Neutrophil (primary cell): ENCODE results near the gene SYP.

Experiments used
- H3K27ac ChIP-seq: fragments of 200-600 bp; sonication (generic); 2 replicates; pipeline ENCODE4 v1.5.1; 2016; ENCODE audit warnings: mild to moderate bottlenecking, moderate library complexity
- H3K27me3 ChIP-seq: fragments of 200-600 bp; sonication (generic); 2 replicates; pipeline ENCODE4 v1.6.0; 2016; ENCODE audit warnings: mild to moderate bottlenecking
- H3K36me3 ChIP-seq: fragments of 200-600 bp; sonication (generic); 2 replicates; pipeline ENCODE4 v1.5.1; 2017
- H3K4me1 ChIP-seq, 2 experiments: fragments of 200-600 bp in 1 of 2; sonication (generic) in 1 of 2; 1 replicate in 1 of 2; 2 replicates in 1 of 2; pipeline versions ENCODE4 v1.5.1 to v1.6.1; 2013 to 2016; ENCODE audit warnings: low read depth in 1 of 2, low read length in 1 of 2, mild to moderate bottlenecking in 1 of 2, moderate library complexity in 1 of 2; ENCODE audit not compliant: control insufficient read depth in 1 of 2, insufficient read depth in 1 of 2
- H3K4me3 ChIP-seq, 2 experiments: fragments of 200-600 bp in 1 of 2; sonication (generic) in 1 of 2; 1 replicate in 1 of 2; 2 replicates in 1 of 2; pipeline ENCODE4 v1.5.1; 2013 to 2016; ENCODE audit warnings: low read depth in 1 of 2, low read length in 1 of 2, mild to moderate bottlenecking in 1 of 2, moderate library complexity in 1 of 2
- H3K9me3 ChIP-seq: fragments of 200-600 bp; sonication (generic); 2 replicates; pipeline ENCODE4 v1.5.1; 2016
- CTCF ChIP-seq: fragments of 200-600 bp; sonication (generic); IDR thresholded peaks from 2 replicates; pipeline ENCODE4 v1.5.1; 2016; ENCODE audit warnings: antibody characterized with exemption

SYP gene

GRCh38 chrX:49209434-49210251 is 9.7 kb upstream of the SYP start:
- TF ChIP-seq CTCF: no peak
- no peaks in the 10 kb centered on the region for H3K36me3 ChIP-seq
- H3K27ac ChIP-seq: no peak overlapping the region
- no peaks in the 10 kb centered on the region for H3K27me3 ChIP-seq
- H3K9me3 ChIP-seq: no peaks in the 10 kb centered on the region
- H3K4me1 ChIP-seq: no peaks in the 10 kb centered on the region
- H3K4me3 ChIP-seq: no peak overlapping the region

- no peak for TF ChIP-seq CTCF
- Histone ChIP-seq H3K4me1 (no peaks in the 10 kb centered on the region), H3K4me3 (no peak overlapping the region), H3K36me3 (no peaks in the 10 kb centered on the region), H3K9me3 (no peaks in the 10 kb centered on the region), H3K27ac (no peak overlapping the region), H3K27me3 (no peaks in the 10 kb centered on the region)
These were observed 8.4 kb upstream of the SYP start for GRCh38 chrX:49208399-49208798.

- no peaks in the 10 kb centered on the region for H3K9me3 ChIP-seq
- no peaks in the 10 kb centered on the region for H3K4me1 ChIP-seq
- no peaks in the 10 kb centered on the region for H3K27me3 ChIP-seq
- no peak overlapping the region for H3K4me3 ChIP-seq
- H3K27ac ChIP-seq: no peak overlapping the region
- TF ChIP-seq CTCF: no peak
- no peaks in the 10 kb centered on the region for H3K36me3 ChIP-seq
These were observed 6.5 kb upstream of the SYP start for GRCh38 chrX:49206543-49206942.

- H3K4me3 ChIP-seq: no peak overlapping the region
- peaks cover 0 to 2% of the 10 kb centered on the region in 2 experiments for H3K4me1 ChIP-seq
- H3K9me3 ChIP-seq: no peaks in the 10 kb centered on the region
- TF ChIP-seq CTCF: no peak
- no peak overlapping the region for H3K27ac ChIP-seq
- no peaks in the 10 kb centered on the region for H3K27me3 ChIP-seq
- no peaks in the 10 kb centered on the region for H3K36me3 ChIP-seq
These were observed 5.5 kb upstream of the SYP start for GRCh38 chrX:49205443-49205842.

- H3K27me3 ChIP-seq: peaks cover 7% of the 10 kb centered on the region
- no peak for TF ChIP-seq CTCF
- H3K9me3 ChIP-seq: no peaks in the 10 kb centered on the region
- H3K4me3 ChIP-seq: no peak overlapping the region
- no peaks in the 10 kb centered on the region for H3K36me3 ChIP-seq
- H3K27ac ChIP-seq: no peak overlapping the region
- peaks cover 0 to 9% of the 10 kb centered on the region in 2 experiments for H3K4me1 ChIP-seq
These were observed 4.7 kb upstream of the SYP start for GRCh38 chrX:49204709-49205108.
